Neural progenitor cell (in vitro differentiated cells): ENCODE data around the gene ACSM2A. TPM values are rescaled to one million over a fixed set of nuclear protein-coding genes. Genes with fewer than 3 reads are reported as not detected.
"Not testable (repeated sequence)": the region's sequence is repeated elsewhere in the genome, so short reads cannot be mapped to it uniquely, and the experiment has no call there.

Experiments used
- DNase-seq: peaks from one replicate; pipeline ENCODE4 v3.0.0-alpha.2; 2016; ENCODE audit warnings: low spot score
- H2AFZ ChIP-seq: fragments of 200-600 bp; sonication (generic); replicated peaks from 2 replicates; pipeline ENCODE4 v1.6.1; 2016; ENCODE audit warnings: antibody characterized with exemption
- H3F3A ChIP-seq: fragments of 200-600 bp; sonication (generic); 2 replicates; pipeline ENCODE4 v1.6.1; 2016; ENCODE audit warnings: antibody characterized with exemption, low read depth
- H3K27ac ChIP-seq: fragments of 200-600 bp; sonication (generic); 2 replicates; pipeline ENCODE4 v1.5.1; 2016; ENCODE audit warnings: mild to moderate bottlenecking
- H3K27me3 ChIP-seq: fragments of 200-600 bp; sonication (generic); 2 replicates; pipeline ENCODE4 v1.6.1; 2016; ENCODE audit warnings: mild to moderate bottlenecking, moderate library complexity
- H3K36me3 ChIP-seq: fragments of 200-600 bp; sonication (generic); 2 replicates; pipeline ENCODE4 v1.5.1; 2016
- H3K4me1 ChIP-seq: fragments of 200-600 bp; sonication (generic); 2 replicates; pipeline ENCODE4 v1.6.1; 2016; ENCODE audit warnings: mixed run types
- H3K4me2 ChIP-seq: fragments of 200-600 bp; sonication (generic); 2 replicates; pipeline ENCODE4 v1.6.1; 2016
- H3K4me3 ChIP-seq: fragments of 200-600 bp; sonication (generic); 2 replicates; pipeline ENCODE4 v1.5.1; 2016
- H3K79me2 ChIP-seq: fragments of 200-600 bp; sonication (generic); 2 replicates; pipeline ENCODE4 v1.6.1; 2016; ENCODE audit warnings: low read depth
- H3K9ac ChIP-seq: fragments of 200-600 bp; sonication (generic); 2 replicates; pipeline ENCODE4 v1.6.1; 2016
- H3K9me3 ChIP-seq: fragments of 200-600 bp; sonication (generic); 2 replicates; pipeline ENCODE4 v1.5.1; 2016; ENCODE audit warnings: low read depth
- H4K20me1 ChIP-seq: fragments of 200-600 bp; sonication (generic); 2 replicates; pipeline ENCODE4 v1.6.1; 2016; ENCODE audit warnings: low read depth
- H3K27ac Mint-ChIP-seq: 3 replicates; pipeline ENCODE4 v1.8.0; 2021; ENCODE audit warnings: mixed read lengths
- H3K27me3 Mint-ChIP-seq: 2 replicates; pipeline ENCODE4 v1.8.0; 2022; ENCODE audit warnings: low read depth, mild to moderate bottlenecking, inconsistent platforms, moderate library complexity, mixed read lengths; ENCODE audit not compliant: insufficient read depth
- H3K36me3 Mint-ChIP-seq: 3 replicates; pipeline ENCODE4 v1.8.0; 2021; ENCODE audit warnings: mixed read lengths
- H3K4me1 Mint-ChIP-seq: 3 replicates; pipeline ENCODE4 v1.8.0; 2021; ENCODE audit warnings: mixed read lengths
- H3K4me3 Mint-ChIP-seq: 3 replicates; pipeline ENCODE4 v1.8.0; 2021; ENCODE audit warnings: mild to moderate bottlenecking, moderate library complexity, mixed read lengths
- H3K9me3 Mint-ChIP-seq: 3 replicates; pipeline ENCODE4 v1.8.0; 2020; ENCODE audit warnings: mixed read lengths
- EZH2 ChIP-seq: fragments of 200-600 bp; sonication (generic); IDR thresholded peaks from 2 replicates; pipeline ENCODE4 v1.6.1; 2017; ENCODE audit warnings: antibody characterized with exemption, mild to moderate bottlenecking, moderate library complexity
- EZH2phosphoT487 ChIP-seq: fragments of 200-600 bp; sonication (generic); IDR thresholded peaks from 2 replicates; pipeline ENCODE4 v1.6.1; 2017; ENCODE audit warnings: antibody characterized with exemption
- total RNA-seq: library from RNA; depleted of rRNA; stranded (reverse); fragments of >200 nt; gene quantifications from 2 replicates; pipeline ENCODE4 v1.2.3, GENCODE V29; 2015; ENCODE audit warnings: low replicate concordance
- TF ChIP-seq, protein P1 (sequence below): fragments of 200-600 bp; sonication (generic); IDR thresholded peaks from 2 replicates; pipeline ENCODE4 v1.5.1; 2017; ENCODE audit warnings: antibody characterized with exemption, mild to moderate bottlenecking

ACSM2A gene
- total RNA-seq, 1 donor from 2014 or later = not detected

DNA sequence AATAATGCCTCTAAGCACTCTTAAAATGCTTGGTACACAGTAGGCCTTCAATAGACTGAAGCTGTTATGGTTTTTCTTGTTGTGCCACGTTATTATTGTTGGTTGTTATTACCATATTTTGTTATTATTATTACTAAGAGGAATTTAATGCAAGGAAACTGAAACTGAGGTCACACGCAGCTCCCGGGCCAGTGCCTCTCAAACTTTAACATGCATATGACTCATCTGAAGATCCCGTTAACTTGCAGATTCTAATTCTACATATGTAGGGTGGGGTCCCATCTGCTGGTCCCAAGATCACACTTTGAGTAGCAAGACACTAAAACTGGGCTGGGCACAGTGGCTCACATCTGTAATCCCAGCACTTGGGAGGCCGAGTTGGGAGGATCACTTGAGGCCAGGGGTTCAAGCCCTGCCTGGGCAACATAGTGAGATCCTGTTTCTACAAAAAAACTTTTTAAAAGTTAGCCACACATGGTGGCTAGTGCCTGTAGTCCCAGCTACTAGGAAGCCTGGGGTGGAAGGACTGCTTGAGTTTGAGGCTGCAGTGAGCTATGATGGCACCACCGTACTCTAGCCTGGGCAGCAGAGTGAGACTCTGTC lies 41.1 kb upstream of the ACSM2A start:
- no peak for DNase-seq
- Mint-ChIP-seq H3K27me3 (no peaks in the 10 kb centered on the region), H3K27ac (no peak overlapping the region), H3K4me3 (no peak overlapping the region), H3K4me1 (peaks cover 5% of the 10 kb centered on the region), H3K9me3 (no peaks in the 10 kb centered on the region), H3K36me3 (no peaks in the 10 kb centered on the region)
- Histone ChIP-seq H2AFZ (no peak overlapping the region), H3K4me2 (no peak overlapping the region), H3K9me3 (no peaks in the 10 kb centered on the region), H3K4me3 (no peak overlapping the region), H3K27me3 (no peaks in the 10 kb centered on the region), H3K79me2 (no peaks in the 10 kb centered on the region), H3K27ac (no peak overlapping the region), H3K4me1 (no peaks in the 10 kb centered on the region), H3K9ac (no peak overlapping the region), H4K20me1 (no peaks in the 10 kb centered on the region), H3K36me3 (no peaks in the 10 kb centered on the region), H3F3A (no peaks in the 10 kb centered on the region)
- TF ChIP-seq, protein P1, sequence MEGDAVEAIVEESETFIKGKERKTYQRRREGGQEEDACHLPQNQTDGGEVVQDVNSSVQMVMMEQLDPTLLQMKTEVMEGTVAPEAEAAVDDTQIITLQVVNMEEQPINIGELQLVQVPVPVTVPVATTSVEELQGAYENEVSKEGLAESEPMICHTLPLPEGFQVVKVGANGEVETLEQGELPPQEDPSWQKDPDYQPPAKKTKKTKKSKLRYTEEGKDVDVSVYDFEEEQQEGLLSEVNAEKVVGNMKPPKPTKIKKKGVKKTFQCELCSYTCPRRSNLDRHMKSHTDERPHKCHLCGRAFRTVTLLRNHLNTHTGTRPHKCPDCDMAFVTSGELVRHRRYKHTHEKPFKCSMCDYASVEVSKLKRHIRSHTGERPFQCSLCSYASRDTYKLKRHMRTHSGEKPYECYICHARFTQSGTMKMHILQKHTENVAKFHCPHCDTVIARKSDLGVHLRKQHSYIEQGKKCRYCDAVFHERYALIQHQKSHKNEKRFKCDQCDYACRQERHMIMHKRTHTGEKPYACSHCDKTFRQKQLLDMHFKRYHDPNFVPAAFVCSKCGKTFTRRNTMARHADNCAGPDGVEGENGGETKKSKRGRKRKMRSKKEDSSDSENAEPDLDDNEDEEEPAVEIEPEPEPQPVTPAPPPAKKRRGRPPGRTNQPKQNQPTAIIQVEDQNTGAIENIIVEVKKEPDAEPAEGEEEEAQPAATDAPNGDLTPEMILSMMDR = no peak
- no peak for TF ChIP-seq EZH2
- no peak for TF ChIP-seq EZH2phosphoT487

DNA sequence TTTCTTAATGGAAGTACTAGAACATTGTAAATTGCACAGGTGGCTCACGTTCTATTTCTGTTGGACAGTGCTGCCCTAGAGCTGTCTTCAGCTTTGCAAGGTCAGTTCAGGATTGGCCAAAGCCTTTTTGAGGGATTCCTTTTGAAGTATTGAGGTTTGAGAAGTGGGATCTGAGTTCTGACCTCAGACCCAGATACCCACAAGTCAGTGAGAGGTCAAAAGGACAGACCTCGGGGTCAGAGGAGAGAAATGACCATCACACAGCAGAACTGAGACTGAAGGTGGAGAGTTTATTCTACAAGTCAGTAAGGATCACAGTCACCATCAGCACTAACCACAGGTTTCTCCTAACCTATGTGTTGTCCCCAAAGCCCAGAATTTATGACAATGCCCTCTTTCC lies 40.3 kb upstream of the ACSM2A start:
- Histone ChIP-seq H3K27me3 (no peaks in the 10 kb centered on the region), H3K4me3 (no peak overlapping the region), H3K79me2 (no peaks in the 10 kb centered on the region), H3K9ac (no peak overlapping the region), H3K36me3 (no peaks in the 10 kb centered on the region), H2AFZ (no peak overlapping the region), H4K20me1 (no peaks in the 10 kb centered on the region), H3K9me3 (no peaks in the 10 kb centered on the region), H3K4me1 (no peaks in the 10 kb centered on the region), H3K4me2 (no peak overlapping the region), H3K27ac (no peak overlapping the region), H3F3A (no peaks in the 10 kb centered on the region)
- Mint-ChIP-seq H3K36me3 (no peaks in the 10 kb centered on the region), H3K4me3 (no peak overlapping the region), H3K9me3 (no peaks in the 10 kb centered on the region), H3K4me1 (peaks cover 5% of the 10 kb centered on the region), H3K27ac (no peak overlapping the region), H3K27me3 (no peaks in the 10 kb centered on the region)
- no peak for DNase-seq
- TF ChIP-seq EZH2 (no peak), EZH2phosphoT487 (no peak)
- TF ChIP-seq, protein P1 = no peak

DNA sequence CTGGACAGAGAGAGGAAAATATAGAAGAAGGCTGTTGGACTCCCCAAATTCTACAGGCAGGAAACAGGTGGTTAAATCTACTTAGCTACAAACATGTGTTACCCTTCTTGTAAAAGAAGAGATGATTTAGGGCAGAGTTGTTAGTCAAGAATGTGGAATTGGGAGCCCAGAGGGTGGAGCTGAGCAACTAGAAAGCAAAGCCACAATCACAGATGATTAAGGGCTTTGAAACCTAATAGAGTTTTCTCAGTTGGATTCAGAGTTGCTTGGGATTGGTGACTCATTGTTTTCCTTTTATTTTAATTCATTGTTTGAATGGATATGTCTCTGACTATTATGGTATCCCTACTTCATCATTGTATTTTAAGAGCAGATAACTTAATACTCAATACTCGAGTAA lies 35.8 kb upstream of the ACSM2A start:
- H3K9me3 ChIP-seq = no peaks in the 10 kb centered on the region
- Mint-ChIP-seq H3K27ac (no peak overlapping the region), H3K4me3 (no peak overlapping the region), H3K36me3 (no peaks in the 10 kb centered on the region), H3K4me1 (no peaks in the 10 kb centered on the region), H3K9me3 (no peaks in the 10 kb centered on the region), H3K27me3 (no peaks in the 10 kb centered on the region)
- H4K20me1 ChIP-seq = no peaks in the 10 kb centered on the region
- H3K4me2 ChIP-seq = no peak overlapping the region
- H2AFZ ChIP-seq = no peak overlapping the region
- no peaks in the 10 kb centered on the region for H3K36me3 ChIP-seq
- H3K27ac ChIP-seq = no peak overlapping the region
- no peaks in the 10 kb centered on the region for H3K4me1 ChIP-seq
- H3K4me3 ChIP-seq = no peak overlapping the region
- H3K9ac ChIP-seq = no peak overlapping the region
- DNase-seq = no peak
- H3K79me2 ChIP-seq = no peaks in the 10 kb centered on the region
- no peaks in the 10 kb centered on the region for H3K27me3 ChIP-seq
- H3F3A ChIP-seq = no peaks in the 10 kb centered on the region
- no peak for TF ChIP-seq EZH2phosphoT487
- TF ChIP-seq EZH2 = no peak
- TF ChIP-seq, protein P1 = no peak

DNA sequence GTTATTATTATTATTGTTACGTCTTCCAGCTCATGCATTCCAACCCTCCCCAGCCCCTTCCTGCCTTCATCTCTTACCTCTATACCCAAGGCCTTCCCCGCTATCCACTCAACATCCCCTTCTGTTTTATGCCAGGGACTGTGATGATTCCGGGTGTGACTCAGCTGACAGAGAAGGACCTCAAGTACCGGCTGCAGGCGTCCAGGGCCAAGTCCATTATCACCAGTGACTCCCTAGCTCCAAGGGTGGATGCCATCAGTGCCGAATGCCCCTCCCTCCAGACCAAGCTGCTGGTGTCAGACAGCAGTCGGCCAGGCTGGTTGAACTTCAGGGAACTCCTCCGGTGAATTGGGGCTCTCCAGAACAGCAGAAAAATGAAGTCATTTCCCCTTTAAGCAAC lies 32.2 kb upstream of the ACSM2A start:
- DNase-seq, H3K4me3 Mint-ChIP-seq, H3K4me1 ChIP-seq, H3K27me3 ChIP-seq, H3K4me3 ChIP-seq, H3K36me3 ChIP-seq, H3F3A ChIP-seq, H3K9me3 ChIP-seq, H3K36me3 Mint-ChIP-seq, H4K20me1 ChIP-seq, H3K27ac Mint-ChIP-seq, H3K9me3 Mint-ChIP-seq, H3K4me2 ChIP-seq, H3K9ac ChIP-seq, H3K27me3 Mint-ChIP-seq, H3K4me1 Mint-ChIP-seq, H3K79me2 ChIP-seq, H2AFZ ChIP-seq, H3K27ac ChIP-seq: not testable (repeated sequence)

DNA sequence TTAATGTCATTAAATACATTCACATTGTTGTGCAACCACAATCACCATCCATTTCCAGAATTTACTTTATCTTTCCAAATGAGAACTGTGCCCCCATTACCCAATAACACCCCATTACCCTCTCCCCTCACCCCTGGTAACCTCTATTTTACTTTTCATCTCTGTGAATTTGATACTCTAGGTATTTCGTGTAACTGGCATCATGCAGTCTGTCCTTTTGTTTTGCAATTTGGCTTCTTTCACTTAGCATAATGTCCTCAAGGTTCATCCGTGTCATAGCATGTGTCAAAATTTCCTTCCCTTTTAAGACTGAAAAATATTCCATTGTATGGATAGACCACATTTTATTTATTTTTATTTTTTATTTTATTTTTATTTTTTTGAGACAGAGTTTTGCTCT lies 29.6 kb upstream of the ACSM2A start:
- H4K20me1 ChIP-seq, H3K4me3 ChIP-seq, H3K4me2 ChIP-seq, H3K9me3 ChIP-seq, H3K36me3 ChIP-seq, H3K27me3 Mint-ChIP-seq, H3K27ac ChIP-seq, H3K36me3 Mint-ChIP-seq, H3K27ac Mint-ChIP-seq, H2AFZ ChIP-seq, H3K27me3 ChIP-seq, H3K4me1 ChIP-seq, H3K9me3 Mint-ChIP-seq, DNase-seq, H3F3A ChIP-seq, H3K4me1 Mint-ChIP-seq, H3K4me3 Mint-ChIP-seq, H3K79me2 ChIP-seq, H3K9ac ChIP-seq: not testable (repeated sequence)

DNA sequence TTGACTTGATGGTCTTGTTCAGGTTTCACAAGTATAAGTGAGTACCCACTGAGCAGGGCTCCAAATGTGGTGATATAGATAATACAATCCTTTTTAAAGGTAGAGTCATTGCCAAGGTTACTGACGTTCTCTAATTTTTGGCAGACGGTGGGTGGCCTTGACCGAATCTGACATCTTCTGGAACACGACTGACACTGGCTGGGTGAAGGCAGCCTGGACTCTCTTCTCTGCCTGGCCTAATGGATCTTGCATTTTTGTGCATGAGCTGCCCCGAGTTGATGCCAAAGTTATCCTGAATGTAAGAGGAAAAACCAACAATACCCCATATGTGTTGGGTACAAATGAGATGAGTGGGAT lies 27.6 kb upstream of the ACSM2A start:
- H3K27ac Mint-ChIP-seq, H3F3A ChIP-seq, H3K4me3 ChIP-seq, H3K27me3 Mint-ChIP-seq, H4K20me1 ChIP-seq, H3K4me3 Mint-ChIP-seq, H3K36me3 ChIP-seq, H3K4me1 ChIP-seq, H3K79me2 ChIP-seq, H3K27ac ChIP-seq, H3K9ac ChIP-seq, H3K4me2 ChIP-seq, DNase-seq, H2AFZ ChIP-seq, H3K27me3 ChIP-seq, H3K4me1 Mint-ChIP-seq, H3K9me3 ChIP-seq, H3K9me3 Mint-ChIP-seq, H3K36me3 Mint-ChIP-seq: not testable (repeated sequence)
